NCI-H1417 treated with DMSO at 0.1 percent for 48 hours (cell line): ENCODE measurements around the gene HIPK2.

ENCODE experiments used
- DNase-seq: peaks from one replicate; lab custom pipeline; 2025; lab: John Stamatoyannopoulos, UW

Gene HIPK2

GRCh38 chr7:139752604-139753003, 25.2 kb downstream of the HIPK2 start:
- no peak for DNase-seq

GRCh38 chr7:139752148-139752547, 25.6 kb downstream of the HIPK2 start:
- DNase-seq = no peak

- DNase-seq = no peak
Observed at GRCh38 chr7:139750459-139751095, 27.2 kb downstream of the HIPK2 start.

DNA sequence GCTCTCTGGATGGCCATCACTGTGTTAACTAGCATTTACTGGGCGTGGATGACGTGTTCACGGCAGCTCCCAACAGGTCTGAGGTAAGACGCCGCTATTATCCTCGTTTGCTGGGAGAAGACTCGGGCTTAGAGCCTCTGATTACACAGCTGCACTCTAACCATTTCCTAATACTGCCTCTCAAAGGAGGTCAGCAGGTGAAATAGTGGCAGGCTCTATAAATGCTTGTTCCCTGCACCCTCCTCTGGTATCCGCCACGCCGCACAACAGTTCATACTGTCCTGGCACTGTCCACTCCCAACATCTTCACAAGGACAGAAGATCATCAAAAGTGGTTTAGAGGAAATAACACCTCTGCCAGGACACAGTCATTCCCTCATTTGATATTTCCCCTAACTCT, 28.3 kb downstream of the HIPK2 start:
- DNase-seq = no peak

DNA sequence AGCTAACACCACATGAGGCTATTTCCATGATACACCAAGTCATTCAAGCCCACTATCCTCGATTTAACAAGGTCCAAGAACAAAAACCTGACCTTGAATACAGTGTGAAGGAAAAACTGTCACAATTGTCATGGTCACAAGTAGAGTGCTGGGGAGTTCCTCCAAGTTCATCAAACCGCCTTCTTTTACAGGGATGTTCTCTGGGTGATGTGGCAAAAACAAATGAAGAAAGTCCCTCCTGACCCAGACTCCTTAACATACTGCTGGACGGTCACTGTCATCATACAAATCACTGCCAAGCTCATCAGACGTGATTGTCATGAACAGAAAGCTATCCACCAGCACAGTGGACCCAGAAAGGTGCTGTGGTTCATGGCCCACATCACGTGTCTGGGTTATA, 28.9 kb downstream of the HIPK2 start:
- no peak for DNase-seq

GRCh38 chr7:139748373-139748765, 29.4 kb downstream of the HIPK2 start:
- DNase-seq = no peak

DNA sequence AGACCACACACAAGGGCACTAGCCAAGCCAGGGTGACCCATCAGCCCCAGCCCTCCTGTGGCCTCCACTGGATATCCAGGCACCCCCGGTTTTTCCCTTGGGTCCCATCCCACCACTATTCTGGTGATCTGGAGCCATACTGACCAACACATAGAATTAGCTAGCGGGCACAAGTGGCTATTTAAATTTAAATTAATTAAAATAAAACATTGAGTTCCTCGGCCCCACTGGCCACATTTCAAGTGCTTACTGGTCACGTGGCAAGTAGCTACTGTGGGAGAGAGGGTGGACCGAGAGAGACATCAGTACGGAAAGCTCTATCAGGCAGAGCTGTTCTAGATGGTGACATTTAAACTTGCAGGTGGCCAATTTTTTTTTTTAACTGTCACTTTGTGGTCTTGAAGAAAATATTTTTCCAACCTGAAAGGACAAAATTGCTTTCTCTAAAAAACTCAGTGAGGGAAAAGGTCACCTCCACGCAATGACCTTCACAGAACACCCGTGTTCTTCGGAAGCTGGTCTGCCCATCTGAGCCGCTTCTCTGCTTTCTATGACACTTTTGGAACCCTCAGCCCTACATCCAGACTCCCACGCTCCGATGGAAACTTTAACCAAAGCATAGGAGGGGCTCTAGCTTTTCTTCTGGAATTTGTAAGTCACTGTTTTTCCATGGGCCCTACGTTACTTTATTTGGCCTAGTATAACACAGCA, 30.0 kb downstream of the HIPK2 start:
- no peak for DNase-seq

DNA sequence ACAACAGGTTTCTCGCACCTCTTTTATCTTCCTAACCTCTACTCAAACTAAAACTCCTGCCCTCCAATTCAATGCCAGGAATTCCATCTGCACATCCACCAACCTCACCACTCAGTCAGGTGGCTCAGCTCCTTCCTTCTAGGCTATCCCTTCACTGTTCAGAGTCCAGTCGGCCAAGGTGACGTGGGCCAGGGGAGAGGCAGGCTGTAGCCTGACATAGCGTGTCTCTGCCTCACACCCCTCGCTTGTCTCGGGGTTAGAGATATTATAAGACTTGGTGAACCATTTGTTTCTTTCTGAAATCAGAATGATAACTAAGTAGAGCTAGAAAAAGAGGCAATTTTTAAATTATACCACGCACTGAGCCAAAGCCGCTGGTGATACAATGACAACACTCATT, 31.1 kb downstream of the HIPK2 start:
- DNase-seq = no peak

- no peak for DNase-seq
Observed at GRCh38 chr7:139745678-139746143, 32.1 kb downstream of the HIPK2 start.

- DNase-seq = no peak
Observed at GRCh38 chr7:139744768-139745677, 32.8 kb downstream of the HIPK2 start.

DNA sequence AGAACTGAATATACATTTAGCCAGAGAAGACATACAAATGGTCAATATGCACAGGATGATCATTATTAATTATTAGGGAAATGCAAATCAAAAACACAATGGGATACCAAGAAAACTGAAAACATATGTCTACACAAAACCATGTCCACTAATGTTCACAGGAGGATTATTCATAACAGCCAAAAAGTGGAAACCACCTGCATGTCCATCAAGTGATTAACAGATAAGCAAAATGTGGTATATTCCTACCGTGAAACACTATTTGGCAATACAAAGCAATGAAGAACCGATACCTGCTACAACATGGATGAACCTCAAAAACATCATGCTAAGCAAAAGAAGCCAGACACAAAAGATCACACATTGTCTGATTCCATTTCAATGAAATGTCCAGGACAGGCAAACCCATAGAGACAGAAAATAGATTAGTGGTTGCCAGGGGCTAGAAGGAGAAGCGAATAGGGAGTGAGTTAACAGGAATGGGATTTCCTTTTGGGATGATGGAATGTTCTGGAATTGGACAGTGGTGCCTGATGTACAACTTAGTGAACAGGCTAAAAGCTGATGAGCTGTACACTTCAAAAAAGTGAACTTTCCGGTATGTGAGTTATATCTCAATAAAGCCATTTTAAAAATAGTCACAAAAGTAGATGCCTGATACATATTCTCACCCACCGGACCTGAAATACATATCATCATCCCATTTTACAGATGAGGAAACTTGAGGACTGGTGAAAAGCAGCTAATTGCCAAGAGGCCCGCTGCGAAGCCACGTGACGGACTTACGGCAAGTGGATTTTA, 33.6 kb downstream of the HIPK2 start:
- no peak for DNase-seq

GRCh38 chr7:139743267-139743966, 34.4 kb downstream of the HIPK2 start:
- DNase-seq = no peak

DNA sequence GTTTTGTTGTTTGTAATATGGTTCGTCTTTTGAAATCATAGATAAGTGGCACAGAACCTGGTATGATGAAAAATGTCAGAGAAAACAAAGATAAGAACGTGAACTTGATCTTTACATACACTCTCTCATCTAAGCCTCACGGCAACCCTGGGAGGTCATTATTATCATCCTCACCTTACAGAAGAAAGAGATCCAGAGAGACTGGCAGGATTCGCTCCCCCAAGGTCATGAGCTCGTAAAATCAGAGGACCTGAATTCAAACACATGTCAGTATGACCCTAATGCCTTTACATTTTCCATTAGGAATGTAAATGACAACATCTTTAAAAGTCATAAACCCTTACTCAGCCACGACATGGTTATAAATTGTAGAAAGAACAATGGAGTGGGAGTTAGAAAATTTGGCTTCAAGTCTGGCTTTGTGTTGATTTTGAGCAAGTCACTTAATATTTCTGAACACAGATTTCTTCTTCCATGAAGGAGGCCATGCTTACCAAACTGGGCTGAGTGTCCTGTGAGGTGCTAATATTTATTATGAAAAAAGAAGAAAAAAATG, 35.9 kb downstream of the HIPK2 start:
- DNase-seq = no peak

DNA sequence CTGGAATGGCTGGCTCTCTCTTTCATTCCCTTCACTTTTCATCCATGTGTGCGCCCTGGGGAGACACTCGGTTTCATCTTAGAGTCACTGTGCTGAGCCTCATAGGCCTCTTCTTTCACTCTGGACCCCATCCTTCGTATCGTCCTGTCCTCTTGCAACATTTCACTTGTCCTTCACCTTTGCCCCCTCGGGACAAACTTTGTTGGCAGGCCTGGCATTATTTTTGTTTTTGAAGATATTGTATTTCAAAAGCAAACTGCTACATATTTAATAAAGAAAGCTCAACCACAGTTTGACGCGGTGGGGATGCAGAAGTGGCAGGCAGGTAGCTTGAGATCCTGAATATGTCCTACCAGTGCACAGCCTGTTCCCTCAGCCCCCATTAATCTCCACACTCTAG, 36.6 kb downstream of the HIPK2 start:
- no peak for DNase-seq

GRCh38 chr7:139739863-139740597, 37.8 kb downstream of the HIPK2 start:
- DNase-seq = no peak

DNA sequence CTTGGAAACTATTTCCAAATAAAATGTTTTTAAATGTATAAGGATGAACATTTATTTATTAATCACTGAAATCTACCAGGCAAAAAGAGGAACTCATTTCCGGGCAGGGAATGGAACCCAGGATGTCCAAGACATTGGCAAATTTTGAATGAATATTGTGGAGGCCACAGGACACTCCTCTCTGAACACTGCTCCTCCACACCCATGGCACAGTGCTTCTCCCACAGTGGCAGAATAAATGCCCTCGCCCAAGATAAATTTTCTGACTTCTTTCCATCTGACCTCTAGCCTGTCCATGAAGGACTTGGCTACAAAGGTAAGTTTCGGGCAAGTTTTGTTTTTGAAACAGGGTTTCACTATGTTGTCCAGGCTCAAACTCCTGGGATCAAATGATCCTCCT, 39.0 kb downstream of the HIPK2 start:
- DNase-seq = no peak

- no peak for DNase-seq
Observed at GRCh38 chr7:139738101-139738489, 39.7 kb downstream of the HIPK2 start.

DNA sequence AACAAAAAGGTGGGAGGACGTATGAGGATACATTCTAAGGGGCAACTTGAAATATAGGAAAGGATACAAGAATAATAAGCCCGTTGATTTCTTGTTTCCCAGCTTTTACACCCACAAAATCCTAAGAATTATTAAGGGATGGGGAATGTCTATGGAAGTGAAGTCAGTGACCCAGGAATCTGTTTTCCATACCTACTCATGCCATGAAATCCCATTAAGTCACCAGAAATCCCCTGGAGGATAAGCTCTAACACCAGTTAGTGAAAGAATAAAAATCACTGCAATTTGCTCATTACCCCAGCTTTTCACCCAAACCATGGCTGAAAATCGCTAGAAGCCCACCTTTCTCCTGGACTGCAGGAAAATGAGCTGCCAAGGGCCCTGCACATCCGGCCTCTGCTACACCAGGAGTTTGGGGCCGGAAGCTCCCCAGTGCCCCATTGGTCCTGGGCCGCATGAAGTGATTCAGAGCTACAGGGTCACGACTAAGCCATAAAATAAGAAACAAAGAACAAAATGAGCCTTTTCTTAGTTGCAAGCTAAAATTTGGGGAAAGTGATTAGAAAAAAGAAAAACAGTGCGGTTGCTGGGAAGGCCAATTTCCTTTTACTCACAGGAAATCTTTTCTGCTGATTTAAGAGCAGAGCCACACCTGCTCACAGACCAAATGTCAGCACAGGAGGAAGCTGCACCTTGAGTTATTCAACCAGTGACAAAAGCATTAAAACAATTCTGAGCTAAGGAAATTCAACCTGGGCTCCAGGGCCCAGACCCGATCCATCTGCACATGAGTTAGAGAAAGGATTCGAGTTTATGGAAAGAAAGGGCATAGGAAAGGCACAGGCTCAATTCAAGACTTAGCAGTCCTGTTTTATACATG, 40.3 kb downstream of the HIPK2 start:
- DNase-seq = no peak

DNA sequence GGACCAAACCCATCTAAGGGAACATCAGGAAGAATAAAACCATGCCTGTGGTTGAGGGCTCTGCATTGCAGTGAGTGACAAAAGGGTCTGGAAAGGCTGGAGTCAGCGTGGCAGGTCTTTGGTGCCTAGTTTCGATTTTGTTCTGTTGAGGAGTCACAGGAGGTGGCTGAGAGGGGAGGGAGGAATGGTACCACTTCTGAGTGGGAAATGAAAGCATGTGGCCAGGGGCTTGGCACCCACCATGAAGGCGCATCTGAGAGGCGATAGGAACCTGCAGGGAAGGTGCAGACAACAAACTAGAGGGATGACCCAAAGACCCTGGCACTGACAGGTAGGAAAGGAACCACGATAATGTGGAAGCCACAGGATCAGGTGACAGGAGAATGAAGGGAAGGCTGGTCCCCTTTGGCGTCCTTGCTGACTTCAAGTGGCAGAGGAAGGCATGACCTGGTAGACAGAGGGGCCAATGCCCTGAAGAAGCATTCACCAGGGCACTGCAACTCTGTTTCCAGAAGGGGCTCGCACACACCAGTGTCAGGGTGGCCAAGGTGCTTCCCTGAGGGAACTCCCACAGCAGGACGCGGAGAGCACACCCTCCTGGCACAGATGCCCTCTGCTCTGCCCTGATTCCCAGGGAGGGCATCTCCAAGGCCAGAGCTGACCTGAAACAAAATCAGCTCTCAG, 41.7 kb downstream of the HIPK2 start:
- no peak for DNase-seq
